Glomerular endothelial cell (primary cell): ENCODE measurements around the gene PROC. TPM values are rescaled to one million over a fixed set of nuclear protein-coding genes. Genes with fewer than 3 reads are reported as not detected.

Experiments
- DNase-seq: peaks from one replicate; pipeline ENCODE4 v3.0.0-alpha.2; 2011; ENCODE audit warnings: low read depth, low spot score; ENCODE audit errors: extremely low read depth
- total RNA-seq: library from RNA; depleted of rRNA; stranded (reverse); fragments of >200 nt; gene quantifications from 2 replicates; pipeline ENCODE4 v1.2.3, GENCODE V29; 2015

PROC gene
- total RNA-seq, 1 donor from 2014 or later = not detected

DNA sequence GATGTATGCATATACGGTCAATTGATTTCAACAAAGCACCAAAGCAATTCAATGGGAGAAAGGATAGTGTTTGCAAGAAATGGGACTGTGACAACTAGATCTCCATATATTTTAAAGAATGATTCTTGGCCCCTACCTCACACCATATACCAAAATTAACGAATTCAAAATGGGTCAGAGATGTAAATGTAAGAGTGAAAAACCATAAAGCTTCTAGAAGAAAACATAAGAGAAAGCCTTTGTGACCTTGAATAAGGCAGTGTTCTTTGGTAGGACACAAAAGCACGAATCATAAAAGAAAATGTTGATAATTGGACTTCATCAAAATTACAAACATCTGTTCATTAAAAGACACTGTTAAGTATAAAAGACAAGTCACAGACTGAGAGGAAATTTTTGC is 5.0 kb upstream of the PROC start:
- DNase-seq = no peak

DNA sequence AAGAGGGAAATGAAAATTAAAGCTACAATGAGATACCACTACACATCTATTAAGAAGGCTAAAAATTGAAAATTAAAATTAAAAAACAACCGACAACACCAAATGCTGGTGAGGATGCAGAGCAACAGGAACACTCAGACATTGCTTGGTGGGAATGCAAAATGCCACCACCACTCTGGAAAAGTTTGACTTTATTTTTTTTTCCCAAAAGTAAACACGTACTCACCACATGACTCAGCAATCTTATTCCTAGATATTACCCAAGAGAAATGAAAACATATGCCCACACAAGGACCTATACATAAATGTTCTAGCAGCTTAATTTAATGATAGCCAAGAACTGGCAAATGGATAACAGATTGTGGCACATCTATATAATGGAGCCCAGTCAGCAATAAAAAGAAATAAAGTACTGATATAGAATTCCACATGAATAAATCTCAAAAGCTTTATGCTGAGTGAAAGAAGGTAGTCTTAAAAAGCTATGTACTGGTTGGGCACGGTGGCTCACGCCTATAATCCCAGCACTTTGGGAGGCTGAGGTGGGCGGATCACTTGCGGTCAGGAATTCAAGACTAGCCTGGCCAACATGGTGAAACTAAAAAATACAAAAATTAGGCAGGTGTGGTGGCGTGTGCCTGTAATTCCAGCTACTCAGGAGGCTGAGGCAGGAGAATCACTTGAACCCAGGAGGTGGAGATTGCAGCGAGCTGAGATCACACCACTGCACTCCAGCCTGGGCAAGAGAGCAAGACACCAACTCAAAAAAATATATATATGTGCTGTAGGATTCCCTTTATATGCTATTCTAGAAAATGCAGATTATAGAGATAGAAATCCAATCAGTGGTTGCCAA is 4.2 kb upstream of the PROC start:
- no peak for DNase-seq

DNA sequence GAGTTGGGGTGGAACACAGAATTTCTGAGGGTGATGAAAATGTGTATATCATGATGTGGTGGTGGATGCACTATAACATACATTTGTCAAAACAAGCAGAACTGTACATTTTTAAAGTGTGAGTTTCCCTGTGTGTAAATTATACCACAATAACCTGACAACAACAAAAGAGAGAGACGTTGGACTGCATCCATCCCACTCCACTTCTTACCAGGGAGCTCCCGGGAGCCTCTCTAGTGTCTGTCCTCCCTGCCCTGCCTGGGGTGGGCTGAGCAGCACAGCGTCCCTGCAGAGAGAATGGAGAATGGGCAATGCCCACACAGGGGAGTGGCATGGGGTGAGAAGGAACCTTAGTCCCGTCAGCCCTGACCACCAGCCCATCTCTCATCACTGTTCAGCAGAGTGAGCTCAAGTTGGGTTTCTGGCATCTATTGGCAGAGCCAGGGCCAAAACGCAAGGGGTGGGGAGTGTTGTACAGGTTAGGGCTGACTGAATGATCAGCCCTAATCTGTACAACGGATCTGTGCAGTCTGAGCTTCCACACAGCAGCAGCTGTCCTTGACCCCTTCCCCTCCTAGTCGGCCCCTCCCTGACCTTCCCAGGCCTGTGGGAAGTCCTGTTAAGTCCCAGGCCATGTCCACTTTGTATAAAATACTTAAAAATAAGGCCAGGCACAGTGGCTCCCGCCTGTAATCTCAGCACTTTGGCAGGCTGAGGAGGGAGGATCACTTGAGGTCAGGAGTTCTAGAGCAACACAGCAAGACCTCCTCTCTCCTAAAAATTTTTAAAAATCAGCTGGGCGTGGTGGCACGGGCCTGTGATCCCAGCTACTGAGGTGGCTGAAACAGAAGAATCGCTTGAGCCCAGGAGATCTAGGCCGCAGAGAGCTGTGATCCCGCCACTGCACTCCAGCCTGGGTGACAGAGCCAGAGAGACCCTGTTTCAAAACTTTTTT is 3.3 kb upstream of the PROC start:
- no peak for DNase-seq

DNA sequence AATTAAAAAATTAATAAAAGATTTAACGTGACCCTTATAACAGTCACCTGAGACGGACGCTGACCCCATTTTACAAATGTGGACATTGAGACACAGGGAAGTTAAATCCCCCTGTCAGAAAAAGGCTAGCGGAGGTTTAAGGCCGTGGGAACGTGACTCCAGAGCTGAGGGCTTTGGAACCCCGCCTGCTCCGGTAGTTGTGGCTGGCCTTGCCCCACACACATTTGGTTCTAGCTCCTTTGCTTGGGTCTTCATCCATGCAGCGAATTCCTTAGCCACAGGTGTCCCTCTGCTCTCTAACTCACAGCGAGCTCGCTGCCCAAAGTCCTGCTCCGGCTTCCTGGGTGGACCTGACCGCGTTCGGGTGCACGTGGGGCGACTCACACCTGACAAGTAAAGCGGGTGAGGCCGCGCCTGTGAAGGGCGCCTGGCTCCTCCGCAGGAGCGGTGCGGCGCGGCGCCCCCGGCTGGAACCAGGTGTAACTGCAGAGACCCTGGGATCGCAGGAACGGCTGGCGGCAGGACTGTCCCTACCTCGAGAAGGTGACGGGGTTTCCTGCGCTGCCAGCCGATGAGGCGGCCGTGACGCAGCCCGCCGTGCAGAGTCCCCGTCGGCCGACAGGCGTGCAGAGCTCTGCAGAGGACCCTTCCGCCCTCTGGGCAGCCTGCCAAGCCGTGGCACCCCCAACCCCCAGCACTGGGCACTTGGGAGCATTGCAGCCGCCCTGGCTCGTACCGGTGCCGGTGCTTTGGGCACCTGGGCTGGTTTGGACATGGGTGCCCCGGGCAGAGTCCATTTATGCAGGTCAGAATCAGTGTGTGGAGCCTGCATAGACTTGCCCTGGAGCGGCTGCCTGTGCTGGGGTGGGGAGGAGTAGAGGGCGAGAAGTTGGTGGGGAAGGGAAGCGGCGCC is 2.4 kb upstream of the PROC start:
- no peak for DNase-seq

DNA sequence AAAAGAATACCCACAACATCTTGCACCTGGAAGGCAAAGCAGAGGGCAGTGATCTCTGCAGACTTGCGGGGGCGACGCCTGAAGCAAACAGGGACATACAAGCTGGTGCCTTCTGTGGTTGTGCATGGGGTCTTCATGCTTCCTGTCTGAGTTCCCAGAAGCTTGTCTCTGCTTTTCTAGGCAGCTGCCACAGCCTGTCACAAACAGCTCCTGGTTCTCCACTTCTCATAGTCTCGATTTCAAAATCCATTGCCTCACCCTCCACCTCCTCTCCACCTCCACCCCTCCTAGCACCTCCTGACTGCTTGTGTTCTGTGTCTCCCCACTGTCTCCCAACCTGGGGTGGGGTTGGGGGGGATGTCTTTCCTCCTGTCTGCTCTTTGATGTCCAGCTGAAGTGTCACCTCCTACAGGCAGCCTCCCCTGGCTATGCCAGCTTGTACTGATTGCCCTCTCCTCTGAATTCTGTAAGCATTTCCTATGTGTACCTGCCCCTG is 1.7 kb upstream of the PROC start:
- no peak for DNase-seq

DNA sequence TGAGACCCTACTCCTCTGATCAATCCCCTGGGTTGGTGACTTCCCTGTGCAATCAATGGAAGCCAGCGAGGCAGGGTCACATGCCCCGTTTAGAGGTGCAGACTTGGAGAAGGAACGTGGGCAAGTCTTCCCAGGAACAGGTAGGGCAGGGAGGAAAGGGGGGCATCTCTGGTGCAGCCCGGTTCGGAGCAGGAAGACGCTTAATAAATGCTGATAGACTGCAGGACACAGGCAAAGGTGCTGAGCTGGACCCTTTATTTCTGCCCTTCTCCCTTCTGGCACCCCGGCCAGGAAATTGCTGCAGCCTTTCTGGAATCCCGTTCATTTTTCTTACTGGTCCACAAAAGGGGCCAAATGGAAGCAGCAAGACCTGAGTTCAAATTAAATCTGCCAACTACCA is 821 bp upstream of the PROC start:
- DNase-seq = no peak

DNA sequence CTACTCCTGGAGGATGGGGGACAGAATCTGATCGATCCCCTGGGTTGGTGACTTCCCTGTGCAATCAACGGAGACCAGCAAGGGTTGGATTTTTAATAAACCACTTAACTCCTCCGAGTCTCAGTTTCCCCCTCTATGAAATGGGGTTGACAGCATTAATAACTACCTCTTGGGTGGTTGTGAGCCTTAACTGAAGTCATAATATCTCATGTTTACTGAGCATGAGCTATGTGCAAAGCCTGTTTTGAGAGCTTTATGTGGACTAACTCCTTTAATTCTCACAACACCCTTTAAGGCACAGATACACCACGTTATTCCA is 844 bp downstream of the PROC start:
- no peak for DNase-seq

DNA sequence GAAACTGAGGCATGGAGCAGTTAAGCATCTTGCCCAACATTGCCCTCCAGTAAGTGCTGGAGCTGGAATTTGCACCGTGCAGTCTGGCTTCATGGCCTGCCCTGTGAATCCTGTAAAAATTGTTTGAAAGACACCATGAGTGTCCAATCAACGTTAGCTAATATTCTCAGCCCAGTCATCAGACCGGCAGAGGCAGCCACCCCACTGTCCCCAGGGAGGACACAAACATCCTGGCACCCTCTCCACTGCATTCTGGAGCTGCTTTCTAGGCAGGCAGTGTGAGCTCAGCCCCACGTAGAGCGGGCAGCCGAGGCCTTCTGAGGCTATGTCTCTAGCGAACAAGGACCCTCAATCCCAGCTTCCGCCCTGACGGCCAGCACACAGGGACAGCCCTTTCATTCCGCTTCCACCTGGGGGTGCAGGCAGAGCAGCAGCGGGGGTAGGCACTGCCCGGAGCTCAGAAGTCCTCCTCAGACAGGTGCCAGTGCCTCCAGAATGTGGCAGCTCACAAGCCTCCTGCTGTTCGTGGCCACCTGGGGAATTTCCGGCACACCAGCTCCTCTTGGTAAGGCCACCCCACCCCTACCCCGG is 1.3 kb downstream of the PROC start:
- no peak for DNase-seq

DNA sequence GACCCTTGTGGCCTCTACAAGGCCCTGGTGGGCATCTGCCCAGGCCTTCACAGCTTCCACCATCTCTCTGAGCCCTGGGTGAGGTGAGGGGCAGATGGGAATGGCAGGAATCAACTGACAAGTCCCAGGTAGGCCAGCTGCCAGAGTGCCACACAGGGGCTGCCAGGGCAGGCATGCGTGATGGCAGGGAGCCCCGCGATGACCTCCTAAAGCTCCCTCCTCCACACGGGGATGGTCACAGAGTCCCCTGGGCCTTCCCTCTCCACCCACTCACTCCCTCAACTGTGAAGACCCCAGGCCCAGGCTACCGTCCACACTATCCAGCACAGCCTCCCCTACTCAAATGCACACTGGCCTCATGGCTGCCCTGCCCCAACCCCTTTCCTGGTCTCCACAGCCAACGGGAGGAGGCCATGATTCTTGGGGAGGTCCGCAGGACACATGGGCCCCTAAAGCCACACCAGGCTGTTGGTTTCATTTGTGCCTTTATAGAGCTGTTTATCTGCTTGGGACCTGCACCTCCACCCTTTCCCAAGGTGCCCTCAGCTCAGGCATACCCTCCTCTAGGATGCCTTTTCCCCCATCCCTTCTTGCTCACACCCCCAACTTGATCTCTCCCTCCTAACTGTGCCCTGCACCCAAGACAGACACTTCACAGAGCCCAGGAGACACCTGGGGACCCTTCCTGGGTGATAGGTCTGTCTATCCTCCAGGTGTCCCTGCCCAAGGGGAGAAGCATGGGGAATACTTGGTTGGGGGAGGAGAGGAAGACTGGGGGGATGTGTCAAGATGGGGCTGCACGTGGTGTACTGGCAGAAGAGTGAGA is 2.0 kb downstream of the PROC start:
- no peak for DNase-seq

DNA sequence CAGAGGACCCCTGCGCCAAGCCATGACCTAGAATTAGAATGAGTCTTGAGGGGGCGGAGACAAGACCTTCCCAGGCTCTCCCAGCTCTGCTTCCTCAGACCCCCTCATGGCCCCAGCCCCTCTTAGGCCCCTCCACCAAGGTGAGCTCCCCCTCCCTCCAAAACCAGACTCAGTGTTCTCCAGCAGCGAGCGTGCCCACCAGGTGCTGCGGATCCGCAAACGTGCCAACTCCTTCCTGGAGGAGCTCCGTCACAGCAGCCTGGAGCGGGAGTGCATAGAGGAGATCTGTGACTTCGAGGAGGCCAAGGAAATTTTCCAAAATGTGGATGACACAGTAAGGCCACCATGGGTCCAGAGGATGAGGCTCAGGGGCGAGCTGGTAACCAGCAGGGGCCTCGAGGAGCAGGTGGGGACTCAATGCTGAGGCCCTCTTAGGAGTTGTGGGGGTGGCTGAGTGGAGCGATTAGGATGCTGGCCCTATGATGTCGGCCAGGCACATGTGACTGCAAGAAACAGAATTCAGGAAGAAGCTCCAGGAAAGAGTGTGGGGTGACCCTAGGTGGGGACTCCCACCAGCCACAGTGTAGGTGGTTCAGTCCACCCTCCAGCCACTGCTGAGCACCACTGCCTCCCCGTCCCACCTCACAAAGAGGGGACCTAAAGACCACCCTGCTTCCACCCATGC is 3.0 kb downstream of the PROC start:
- no peak for DNase-seq

DNA sequence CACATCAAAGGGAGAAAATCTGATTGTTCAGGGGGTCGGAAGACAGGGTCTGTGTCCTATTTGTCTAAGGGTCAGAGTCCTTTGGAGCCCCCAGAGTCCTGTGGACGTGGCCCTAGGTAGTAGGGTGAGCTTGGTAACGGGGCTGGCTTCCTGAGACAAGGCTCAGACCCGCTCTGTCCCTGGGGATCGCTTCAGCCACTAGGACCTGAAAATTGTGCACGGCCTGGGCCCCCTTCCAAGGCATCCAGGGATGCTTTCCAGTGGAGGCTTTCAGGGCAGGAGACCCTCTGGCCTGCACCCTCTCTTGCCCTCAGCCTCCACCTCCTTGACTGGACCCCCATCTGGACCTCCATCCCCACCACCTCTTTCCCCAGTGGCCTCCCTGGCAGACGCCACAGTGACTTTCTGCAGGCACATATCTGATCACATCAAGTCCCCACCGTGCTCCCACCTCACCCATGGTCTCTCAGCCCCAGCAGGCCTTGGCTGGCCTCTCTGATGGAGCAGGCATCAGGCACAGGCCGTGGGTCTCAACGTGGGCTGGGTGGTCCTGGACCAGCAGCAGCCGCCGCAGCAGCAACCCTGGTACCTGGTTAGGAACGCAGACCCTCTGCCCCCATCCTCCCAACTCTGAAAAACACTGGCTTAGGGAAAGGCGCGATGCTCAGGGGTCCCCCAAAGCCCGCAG is 3.8 kb downstream of the PROC start:
- no peak for DNase-seq

DNA sequence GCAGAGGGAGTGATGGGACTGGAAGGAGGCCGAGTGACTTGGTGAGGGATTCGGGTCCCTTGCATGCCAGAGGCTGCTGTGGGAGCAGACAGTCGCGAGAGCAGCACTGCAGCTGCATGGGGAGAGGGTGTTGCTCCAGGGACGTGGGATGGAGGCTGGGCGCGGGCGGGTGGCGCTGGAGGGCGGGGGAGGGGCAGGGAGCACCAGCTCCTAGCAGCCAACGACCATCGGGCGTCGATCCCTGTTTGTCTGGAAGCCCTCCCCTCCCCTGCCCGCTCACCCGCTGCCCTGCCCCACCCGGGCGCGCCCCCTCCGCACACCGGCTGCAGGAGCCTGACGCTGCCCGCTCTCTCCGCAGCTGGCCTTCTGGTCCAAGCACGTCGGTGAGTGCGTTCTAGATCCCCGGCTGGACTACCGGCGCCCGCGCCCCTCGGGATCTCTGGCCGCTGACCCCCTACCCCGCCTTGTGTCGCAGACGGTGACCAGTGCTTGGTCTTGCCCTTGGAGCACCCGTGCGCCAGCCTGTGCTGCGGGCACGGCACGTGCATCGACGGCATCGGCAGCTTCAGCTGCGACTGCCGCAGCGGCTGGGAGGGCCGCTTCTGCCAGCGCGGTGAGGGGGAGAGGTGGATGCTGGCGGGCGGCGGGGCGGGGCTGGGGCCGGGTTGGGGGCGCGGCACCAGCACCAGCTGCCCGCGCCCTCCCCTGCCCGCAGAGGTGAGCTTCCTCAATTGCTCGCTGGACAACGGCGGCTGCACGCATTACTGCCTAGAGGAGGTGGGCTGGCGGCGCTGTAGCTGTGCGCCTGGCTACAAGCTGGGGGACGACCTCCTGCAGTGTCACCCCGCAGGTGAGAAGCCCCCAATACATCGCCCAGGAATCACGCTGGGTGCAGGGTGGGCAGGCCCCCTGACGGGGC is 4.6 kb downstream of the PROC start:
- no peak for DNase-seq

DNA sequence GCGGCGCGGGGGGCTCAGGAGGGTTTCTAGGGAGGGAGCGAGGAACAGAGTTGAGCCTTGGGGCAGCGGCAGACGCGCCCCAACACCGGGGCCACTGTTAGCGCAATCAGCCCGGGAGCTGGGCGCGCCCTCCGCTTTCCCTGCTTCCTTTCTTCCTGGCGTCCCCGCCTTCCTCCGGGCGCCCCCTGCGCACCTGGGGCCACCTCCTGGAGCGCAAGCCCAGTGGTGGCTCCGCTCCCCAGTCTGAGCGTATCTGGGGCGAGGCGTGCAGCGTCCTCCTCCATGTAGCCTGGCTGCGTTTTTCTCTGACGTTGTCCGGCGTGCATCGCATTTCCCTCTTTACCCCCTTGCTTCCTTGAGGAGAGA is 5.2 kb downstream of the PROC start:
- no peak for DNase-seq

DNA sequence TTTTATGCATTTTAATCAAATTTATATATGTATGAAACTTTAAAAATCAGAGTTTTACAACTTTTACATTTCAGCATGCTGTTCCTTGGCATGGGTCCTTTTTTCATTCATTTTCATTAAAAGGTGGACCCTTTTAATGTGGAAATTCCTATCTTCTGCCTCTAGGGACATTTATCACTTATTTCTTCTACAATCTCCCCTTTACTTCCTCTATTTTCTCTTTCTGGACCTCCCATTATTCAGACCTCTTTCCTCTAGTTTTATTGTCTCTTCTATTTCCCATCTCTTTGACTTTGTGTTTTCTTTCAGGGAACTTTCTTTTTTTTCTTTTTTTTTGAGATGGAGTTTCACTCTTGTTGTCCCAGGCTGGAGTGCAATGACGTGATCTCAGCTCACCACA is 5.7 kb downstream of the PROC start:
- no peak for DNase-seq

DNA sequence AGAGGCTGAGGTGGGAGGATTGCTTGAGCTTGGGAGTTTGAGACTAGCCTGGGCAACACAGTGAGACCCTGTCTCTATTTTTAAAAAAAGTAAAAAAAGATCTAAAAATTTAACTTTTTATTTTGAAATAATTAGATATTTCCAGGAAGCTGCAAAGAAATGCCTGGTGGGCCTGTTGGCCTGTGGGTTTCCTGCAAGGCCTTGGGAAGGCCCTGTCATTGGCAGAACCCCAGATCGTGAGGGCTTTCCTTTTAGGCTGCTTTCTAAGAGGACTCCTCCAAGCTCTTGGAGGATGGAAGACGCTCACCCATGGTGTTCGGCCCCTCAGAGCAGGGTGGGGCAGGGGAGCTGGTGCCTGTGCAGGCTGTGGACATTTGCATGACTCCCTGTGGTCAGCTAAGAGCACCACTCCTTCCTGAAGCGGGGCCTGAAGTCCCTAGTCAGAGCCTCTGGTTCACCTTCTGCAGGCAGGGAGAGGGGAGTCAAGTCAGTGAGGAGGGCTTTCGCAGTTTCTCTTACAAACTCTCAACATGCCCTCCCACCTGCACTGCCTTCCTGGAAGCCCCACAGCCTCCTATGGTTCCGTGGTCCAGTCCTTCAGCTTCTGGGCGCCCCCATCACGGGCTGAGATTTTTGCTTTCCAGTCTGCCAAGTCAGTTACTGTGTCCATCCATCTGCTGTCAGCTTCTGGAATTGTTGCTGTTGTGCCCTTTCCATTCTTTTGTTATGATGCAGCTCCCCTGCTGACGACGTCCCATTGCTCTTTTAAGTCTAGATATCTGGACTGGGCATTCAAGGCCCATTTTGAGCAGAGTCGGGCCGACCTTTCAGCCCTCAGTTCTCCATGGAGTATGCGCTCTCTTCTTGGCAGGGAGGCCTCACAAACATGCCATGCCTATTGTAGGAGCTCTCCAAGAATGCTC is 6.6 kb downstream of the PROC start:
- no peak for DNase-seq
